Endodermal cell (in vitro differentiated cells): Measurements from ENCODE around the gene PSME3IP1. TPM values are rescaled to one million over a fixed set of nuclear protein-coding genes. Genes with fewer than 3 reads are reported as not detected.
A peak's percentile ranks its signal among the peaks of the same experiment; 100 is the strongest.

Source experiments
- DNase-seq: peaks from one replicate; pipeline ENCODE4 v3.0.0-alpha.2; 2017
- H3K27ac ChIP-seq: 2 replicates; pipeline ENCODE4 v1.5.1; 2013; ENCODE audit warnings: mild to moderate bottlenecking, low read depth, low read length, moderate library complexity
- H3K27me3 ChIP-seq: 2 replicates; pipeline ENCODE4 v1.6.1; 2013; ENCODE audit warnings: mild to moderate bottlenecking, low read length, moderate library complexity; ENCODE audit not compliant: insufficient read depth, control insufficient read depth, poor library complexity, severe bottlenecking
- H3K36me3 ChIP-seq: 2 replicates; pipeline ENCODE4 v1.7.0; 2013; ENCODE audit warnings: mild to moderate bottlenecking, low read length, moderate library complexity; ENCODE audit not compliant: control insufficient read depth, insufficient read depth
- H3K4me1 ChIP-seq: one replicate; pipeline ENCODE4 v1.7.0; 2013; ENCODE audit warnings: low read length; ENCODE audit not compliant: control insufficient read depth, insufficient read depth
- H3K4me3 ChIP-seq: 2 replicates; pipeline ENCODE4 v1.5.1; 2013; ENCODE audit warnings: mild to moderate bottlenecking, low read length, moderate library complexity
- H3K9ac ChIP-seq: 2 replicates; pipeline ENCODE4 v1.6.1; 2013; ENCODE audit warnings: mild to moderate bottlenecking, low read length, moderate library complexity; ENCODE audit not compliant: poor library complexity, severe bottlenecking; ENCODE audit errors: extremely low read depth
- H3K9me3 ChIP-seq: 2 replicates; pipeline ENCODE4 v1.6.1; 2013; ENCODE audit warnings: mild to moderate bottlenecking, low read length, moderate library complexity; ENCODE audit not compliant: control insufficient read depth
- H3K27ac Mint-ChIP-seq: 2 replicates; pipeline ENCODE4 v1.8.0; 2020; ENCODE audit warnings: mixed read lengths
- H3K27me3 Mint-ChIP-seq: 2 replicates; pipeline ENCODE4 v1.8.0; 2021; ENCODE audit warnings: mild to moderate bottlenecking, mixed read lengths; ENCODE audit not compliant: insufficient read depth
- H3K36me3 Mint-ChIP-seq: 2 replicates; pipeline ENCODE4 v1.8.0; 2020; ENCODE audit warnings: low read depth, mixed read lengths
- H3K4me1 Mint-ChIP-seq: 2 replicates; pipeline ENCODE4 v1.8.0; 2020; ENCODE audit warnings: mixed read lengths
- H3K4me3 Mint-ChIP-seq: 2 replicates; pipeline ENCODE4 v1.8.0; 2020; ENCODE audit warnings: mild to moderate bottlenecking, moderate library complexity, mixed read lengths
- H3K9me3 Mint-ChIP-seq: 2 replicates; pipeline ENCODE4 v1.8.0; 2020; ENCODE audit warnings: mild to moderate bottlenecking, mixed read lengths
- CTCF ChIP-seq: fragments of 200-600 bp; sonication (generic); conservative IDR thresholded peaks from 2 replicates; pipeline ENCODE4 v1.5.0; 2021; ENCODE audit warnings: antibody characterized with exemption, mild to moderate bottlenecking
- WGBS, 2 experiments: methylation state at CpG; one replicate each; pipeline versions ENCODE4 v1.1.5 to v1.1.7; 2013; ENCODE audit warnings: missing lambda C conversion rate in 2 of 2, mixed read lengths in 1 of 2; ENCODE audit not compliant: insufficient coverage in 1 of 2, insufficient read length in 1 of 2; 5-methylcytosine and 5-hydroxymethylcytosine counted together
- total RNA-seq, 2 donors: library from RNA; stranded (reverse); fragmentation: NEBNext Ultra II Directional in 1 of 2; extraction: Animal tissue kit (Norgen Biotek cat#: 25700) in 1 of 2; gene quantifications; 2 replicates in 1 of 2; 3 replicates in 1 of 2; pipeline ENCODE4 v1.2.1, GENCODE V29; 2021

The PSME3IP1 gene
- total RNA-seq, 2 donors from 2014 or later, result 94.2 to 102 TPM

DNA sequence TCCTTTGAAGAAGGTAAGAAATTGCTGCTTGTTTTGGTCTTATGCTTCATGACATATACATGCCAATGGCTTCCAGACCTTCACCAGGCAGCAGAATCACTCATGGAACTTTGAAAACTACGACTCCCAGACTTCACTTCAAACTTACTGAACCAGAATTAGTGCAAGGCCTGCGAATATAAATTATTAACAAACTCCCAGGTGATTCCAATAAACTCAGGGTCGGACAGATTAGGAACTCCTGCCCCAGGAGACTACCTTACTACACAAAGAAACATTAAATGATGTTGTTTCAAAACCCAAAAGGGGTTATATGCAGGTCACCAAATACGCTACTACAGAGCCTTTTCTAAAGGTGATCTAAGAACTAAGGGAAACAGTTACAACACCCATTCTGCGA, 20.4 kb downstream of the PSME3IP1 start:
- DNase-seq, result no peak
- Histone ChIP-seq H3K9ac (no peak overlapping the region), H3K9me3 (no peaks in the 10 kb centered on the region), H3K27ac (no peak overlapping the region), H3K4me1 (no peaks in the 10 kb centered on the region), H3K36me3 (peaks cover 75% of the 10 kb centered on the region), H3K4me3 (no peak overlapping the region), H3K27me3 (no peaks in the 10 kb centered on the region)
- Mint-ChIP-seq H3K4me3 (no peak overlapping the region), H3K36me3 (peaks cover 65% of the 10 kb centered on the region), H3K27ac (no peak overlapping the region), H3K4me1 (no peaks in the 10 kb centered on the region), H3K9me3 (no peaks in the 10 kb centered on the region), H3K27me3 (no peaks in the 10 kb centered on the region)
- TF ChIP-seq CTCF, result no peak
- WGBS, 2 experiments, result 91 to 96% methylated on average over 3 to 5 of the region's 5 CpGs

DNA sequence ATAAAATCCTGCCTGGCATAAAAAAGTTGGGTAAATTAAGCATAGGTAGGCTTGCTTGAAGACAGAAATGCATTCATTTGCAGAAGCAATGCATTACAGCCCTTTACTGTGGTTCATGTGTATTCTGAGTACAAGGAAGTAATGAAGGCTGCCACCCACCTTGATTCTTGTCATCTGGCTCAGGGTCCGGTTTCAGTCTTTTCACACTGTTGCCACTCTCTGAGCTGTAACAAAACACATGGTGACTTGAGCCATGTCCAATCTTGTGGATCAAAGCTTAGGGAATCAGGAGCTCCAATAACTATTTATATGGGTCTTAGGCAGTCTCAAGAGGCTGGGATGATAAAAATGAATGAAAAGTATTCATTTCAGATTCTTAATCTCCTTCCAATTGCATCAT, 22.0 kb downstream of the PSME3IP1 start:
- no peak overlapping the region for H3K27ac Mint-ChIP-seq

DNA sequence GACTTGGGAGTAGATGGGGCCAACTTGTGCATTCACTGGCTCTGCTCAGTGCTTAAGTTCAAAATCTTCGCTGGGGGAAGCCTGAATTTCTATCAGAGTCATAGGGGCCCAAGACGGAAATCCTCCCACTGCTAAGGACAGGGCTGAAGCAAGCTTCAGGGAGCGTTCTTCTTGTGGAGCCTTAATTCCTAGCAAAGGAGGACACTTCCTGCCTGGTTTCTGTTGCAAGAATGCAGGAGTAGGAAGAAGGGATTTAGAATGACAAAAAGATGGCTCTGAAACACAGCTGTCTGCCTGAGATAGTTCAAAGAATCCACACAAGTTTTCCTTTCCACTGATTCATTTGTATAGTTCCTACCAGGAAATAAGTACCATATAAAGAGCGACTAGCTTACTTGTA, 26.4 kb downstream of the PSME3IP1 start:
- H3K4me1 Mint-ChIP-seq, result peaks cover 5% of the 10 kb centered on the region
- H3K36me3 Mint-ChIP-seq, result peaks cover 76% of the 10 kb centered on the region
- H3K4me1 ChIP-seq, result no peaks in the 10 kb centered on the region
- 75 to 88% methylated on average over 3 to 4 of the region's 4 CpGs for WGBS, 2 experiments
- H3K9me3 Mint-ChIP-seq, result no peaks in the 10 kb centered on the region
- H3K27me3 ChIP-seq, result no peaks in the 10 kb centered on the region
- no peak overlapping the region for H3K27ac Mint-ChIP-seq
- no peak for TF ChIP-seq CTCF
- peak; percentile 36 for DNase-seq
- H3K9ac ChIP-seq, result no peak overlapping the region
- H3K27me3 Mint-ChIP-seq, result no peaks in the 10 kb centered on the region
- no peak overlapping the region for H3K4me3 Mint-ChIP-seq
- H3K36me3 ChIP-seq, result peaks cover 90% of the 10 kb centered on the region
- H3K4me3 ChIP-seq, result no peak overlapping the region
- H3K9me3 ChIP-seq, result no peaks in the 10 kb centered on the region
- no peak overlapping the region for H3K27ac ChIP-seq

More for the DNA sequence above, 22.0 kb downstream of the PSME3IP1 start:
- Histone ChIP-seq H3K4me3 (no peak overlapping the region), H3K27ac (no peak overlapping the region), H3K36me3 (peaks cover 72% of the 10 kb centered on the region), H3K9ac (no peak overlapping the region), H3K4me1 (no peaks in the 10 kb centered on the region), H3K9me3 (no peaks in the 10 kb centered on the region), H3K27me3 (no peaks in the 10 kb centered on the region)
- Mint-ChIP-seq H3K27me3 (no peaks in the 10 kb centered on the region), H3K4me3 (no peak overlapping the region), H3K36me3 (peaks cover 71% of the 10 kb centered on the region), H3K9me3 (no peaks in the 10 kb centered on the region), H3K4me1 (no peaks in the 10 kb centered on the region)
- no peak for TF ChIP-seq CTCF
- no peak for DNase-seq
- 85% methylated on average over 1 of the region's 1 CpG; no CpG with 5 or more reads in 1 of the 2 experiments for WGBS, 2 experiments
